Activated T-cell treated with anti-CD3 and anti-CD28 coated beads for 1 hour (primary cell): ENCODE data around the gene ADAMTS8.
"Not testable (repeated sequence)": the region's sequence is repeated elsewhere in the genome, so short reads cannot be mapped to it uniquely, and the experiment has no call there.

Experiments used
- DNase-seq: peaks from one replicate; pipeline ENCODE4 v3.0.0-alpha.2; 2020; ENCODE audit warnings: low read depth

The ADAMTS8 gene

DNA sequence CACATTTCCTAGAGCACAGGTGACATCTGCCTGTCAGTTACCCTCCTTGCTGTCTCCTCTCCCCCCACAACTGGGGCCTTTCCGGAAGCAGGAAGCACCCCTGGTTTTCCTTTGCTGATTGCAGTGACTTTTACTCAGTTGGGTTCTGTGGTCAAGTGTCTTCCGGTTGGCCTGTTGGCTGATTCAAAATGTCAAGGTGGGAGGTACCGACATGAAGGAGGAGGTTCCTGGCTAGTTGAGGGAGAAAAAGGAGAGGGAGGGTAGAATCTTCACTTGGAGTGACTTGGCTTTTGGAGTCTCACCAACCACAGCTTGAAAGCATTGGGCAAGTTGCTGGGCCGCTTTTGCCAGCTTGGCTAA, 10.7 kb upstream of the ADAMTS8 start:
- DNase-seq, result no peak

DNA sequence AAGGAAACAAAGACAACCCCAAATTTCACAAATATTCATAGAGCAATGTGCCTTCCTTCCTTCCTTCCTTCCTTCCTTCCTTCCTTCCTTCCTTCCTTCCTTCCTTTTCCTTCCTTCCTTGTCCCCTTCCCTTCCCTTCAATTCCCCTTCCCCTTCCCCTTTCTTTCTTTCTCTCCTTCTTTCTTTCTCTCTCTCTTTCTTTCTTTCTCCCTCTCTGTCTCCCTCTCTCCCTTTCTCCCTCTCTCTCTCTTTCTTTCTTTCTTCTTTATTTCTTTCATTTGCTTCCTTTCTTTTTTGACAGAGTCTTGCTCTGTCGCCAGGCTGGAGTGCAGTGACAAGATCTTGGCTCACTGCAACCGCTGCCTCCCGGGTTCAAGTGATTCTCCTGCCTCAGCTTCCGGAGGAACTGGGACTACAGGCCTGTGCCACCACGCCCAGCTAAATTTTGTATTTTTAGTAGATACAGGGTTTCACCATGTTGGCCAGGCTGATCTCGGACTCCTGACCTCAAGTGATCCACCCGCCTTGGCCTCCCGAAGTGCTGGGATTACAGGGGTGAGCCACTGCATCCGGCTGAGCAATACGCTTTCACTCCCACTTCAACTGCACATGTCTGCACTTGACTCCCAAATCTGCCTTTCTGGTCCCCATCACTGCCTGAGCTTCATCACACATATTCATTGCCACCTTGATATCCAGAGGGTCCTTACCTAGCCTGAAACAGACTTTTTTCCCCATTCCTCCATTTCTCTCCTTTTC, 10.2 kb upstream of the ADAMTS8 start:
- not testable (repeated sequence) for DNase-seq

DNA sequence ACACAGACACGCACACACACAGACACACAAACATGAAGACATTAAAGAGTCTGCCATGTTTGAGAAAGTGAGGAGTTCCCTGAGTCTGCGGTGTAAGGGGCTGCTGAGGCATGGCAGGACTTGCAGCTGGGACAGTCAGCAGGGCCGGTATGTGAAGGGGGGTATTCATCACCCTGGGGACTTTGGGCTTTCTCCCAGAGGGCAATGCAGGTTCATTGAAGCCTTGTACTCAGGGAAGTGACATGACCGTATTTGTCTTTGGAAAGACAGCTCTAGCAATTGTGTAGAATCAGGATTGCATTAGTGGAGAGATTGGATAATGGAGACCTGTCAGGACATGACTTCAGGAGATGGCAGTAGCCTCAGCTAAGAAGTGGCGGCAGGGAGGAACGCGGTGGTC, 9.4 kb upstream of the ADAMTS8 start:
- no peak for DNase-seq

DNA sequence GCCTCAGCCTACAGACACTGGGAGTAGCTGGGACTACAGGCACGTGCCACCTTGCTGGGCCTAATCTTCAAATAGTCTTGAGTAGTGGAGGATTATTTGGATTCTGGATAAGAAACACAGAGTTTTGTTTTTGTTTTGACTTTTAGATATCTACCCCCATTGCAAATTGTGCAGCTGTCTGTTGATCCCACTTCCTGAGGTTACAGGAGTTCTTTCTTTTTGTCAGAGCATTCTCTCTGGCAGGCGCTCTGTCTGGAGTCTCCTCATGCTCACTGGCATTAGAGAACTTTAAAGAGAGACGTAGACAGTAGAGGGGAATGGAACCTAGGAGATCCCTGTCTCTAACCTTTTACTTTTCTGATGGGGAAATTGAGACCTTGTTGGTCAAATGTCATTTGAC, 7.8 kb upstream of the ADAMTS8 start:
- DNase-seq, result no peak

- no peak for DNase-seq
Observed at GRCh38 chr11:130435671-130436070, 7.3 kb upstream of the ADAMTS8 start.

GRCh38 chr11:130434521-130435223, 6.3 kb upstream of the ADAMTS8 start:
- DNase-seq, result peak; percentile 32

- DNase-seq, result no peak
Observed at GRCh38 chr11:130433357-130433756, 4.9 kb upstream of the ADAMTS8 start.

DNA sequence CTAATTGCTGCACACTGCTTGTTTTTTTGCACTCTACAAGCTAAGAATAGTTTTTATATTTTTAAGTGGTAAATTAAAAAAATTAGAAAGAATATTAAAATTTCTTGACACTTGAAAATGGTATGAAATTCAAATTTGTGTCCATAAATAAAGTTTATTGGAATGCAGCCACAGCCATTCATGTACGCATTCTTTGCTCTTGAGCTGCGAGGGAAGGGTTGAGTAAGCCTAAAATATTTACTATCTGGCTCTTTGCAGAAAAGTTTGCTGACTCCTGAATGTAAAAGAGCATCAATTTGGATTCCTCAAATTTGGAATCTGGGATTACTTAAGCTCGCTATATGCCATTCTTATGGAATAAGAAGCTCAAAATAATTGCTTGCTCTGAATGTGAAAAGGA, 3.4 kb upstream of the ADAMTS8 start:
- no peak for DNase-seq

DNA sequence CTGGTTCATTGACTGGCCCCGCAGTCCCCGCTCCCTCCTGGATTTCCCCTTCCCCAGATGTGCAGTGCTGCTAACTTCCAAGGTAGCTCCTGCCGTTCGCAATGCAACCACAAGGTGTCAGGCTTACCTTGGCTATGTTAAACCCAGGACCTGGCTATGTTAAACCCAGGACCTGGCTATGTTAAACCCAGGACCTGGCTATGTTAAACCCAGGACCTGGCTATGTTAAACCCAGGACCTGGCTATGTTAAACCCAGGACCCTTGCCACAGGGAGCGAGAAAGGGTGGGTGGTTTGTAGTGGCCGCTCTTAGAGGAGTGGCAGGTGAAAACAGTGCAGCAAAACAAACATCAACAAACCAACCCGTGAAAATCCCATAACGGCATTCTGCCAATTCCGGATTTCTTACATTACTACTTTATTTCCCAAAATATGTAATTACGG, 2.9 kb upstream of the ADAMTS8 start:
- DNase-seq, result peak; percentile 44

DNA sequence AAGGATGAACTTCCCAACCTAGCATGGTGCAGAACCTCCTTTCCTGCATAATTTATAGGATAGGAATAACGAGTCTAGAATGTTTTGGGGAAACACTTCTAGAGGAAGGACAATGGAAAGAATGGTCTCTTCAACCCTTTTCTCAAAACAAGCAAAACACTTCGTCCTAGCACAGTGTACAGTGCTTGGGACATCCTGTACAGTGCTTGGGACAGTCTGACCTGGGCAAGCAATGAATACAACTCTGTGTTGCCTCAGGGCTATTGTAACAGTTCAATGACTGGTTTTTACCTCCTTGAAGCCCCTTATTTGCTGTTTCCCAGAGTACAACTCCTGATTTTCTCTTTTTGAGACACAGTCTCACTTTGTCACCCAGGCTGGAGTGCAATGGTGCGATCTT, 1.6 kb upstream of the ADAMTS8 start:
- no peak for DNase-seq

GRCh38 chr11:130429120-130429681, 792 bp upstream of the ADAMTS8 start:
- no peak for DNase-seq

DNA sequence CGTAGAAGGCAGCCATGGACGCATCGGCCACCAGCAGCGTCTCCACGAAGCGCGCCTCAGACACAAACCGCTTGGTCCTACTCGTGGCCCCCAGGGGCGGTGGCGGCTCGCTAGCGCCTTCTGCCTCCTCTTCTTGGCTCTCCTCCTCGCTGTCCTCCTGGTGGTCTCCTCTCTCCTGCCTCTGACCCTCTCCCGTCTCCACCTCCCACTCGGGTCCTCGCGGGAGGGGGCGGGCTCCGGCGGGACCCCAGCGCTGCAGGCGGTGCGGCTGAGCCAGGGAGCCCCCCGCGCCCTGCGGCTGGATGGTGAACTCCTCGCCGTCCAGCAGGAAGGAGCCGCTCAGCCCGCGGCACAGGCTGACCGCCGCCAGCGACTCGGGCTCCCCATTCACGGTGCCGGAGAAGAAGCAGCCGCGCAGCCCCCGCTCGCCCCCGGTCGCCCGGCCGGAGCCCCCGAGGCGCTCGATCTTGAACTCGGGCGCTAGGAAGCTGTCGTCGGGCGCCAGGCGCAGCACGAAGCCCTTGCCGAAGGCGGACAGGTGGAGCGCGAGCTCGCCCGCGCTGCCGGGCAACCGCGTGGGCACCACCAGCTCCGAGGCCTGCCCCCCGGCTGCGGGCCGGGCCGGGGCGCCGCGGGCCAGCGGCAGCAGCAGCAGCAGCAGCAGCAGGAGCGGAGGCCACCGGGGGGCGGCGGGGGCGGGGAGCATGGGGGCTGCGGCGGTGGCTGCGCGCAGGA, 661 bp downstream of the ADAMTS8 start:
- no peak for DNase-seq

- no peak for DNase-seq
Observed at GRCh38 chr11:130426837-130427341, 1.5 kb downstream of the ADAMTS8 start.

DNA sequence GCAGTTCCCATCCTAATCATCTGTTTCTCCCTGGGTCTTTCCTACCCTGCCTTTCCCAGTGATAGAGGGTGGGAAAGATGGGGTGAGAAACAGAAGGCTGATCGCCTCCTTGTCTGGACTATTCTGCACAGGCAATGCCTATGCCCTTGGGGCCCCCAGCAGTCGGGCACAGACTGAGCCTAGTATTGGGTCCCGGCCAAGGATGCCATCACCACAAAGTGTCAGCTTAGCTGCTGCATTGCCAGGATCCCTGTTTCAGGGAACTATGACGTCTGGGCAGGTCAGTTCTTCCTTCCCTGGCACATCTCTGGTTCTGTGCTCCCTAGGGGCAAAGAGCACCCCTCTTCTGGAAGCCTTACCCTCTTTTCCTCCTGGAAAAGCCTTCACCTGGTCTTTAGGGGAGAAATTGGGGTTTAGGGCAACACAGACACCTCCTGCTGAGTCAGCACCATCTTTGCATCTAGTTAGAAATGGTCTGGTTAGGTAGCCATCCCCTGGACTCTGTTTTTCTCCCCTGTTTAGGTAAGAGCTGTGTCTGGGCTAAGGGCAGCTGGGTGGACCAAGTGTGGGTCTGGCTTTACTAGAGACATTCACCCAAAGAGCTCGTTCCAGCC, 2.1 kb downstream of the ADAMTS8 start:
- no peak for DNase-seq

DNA sequence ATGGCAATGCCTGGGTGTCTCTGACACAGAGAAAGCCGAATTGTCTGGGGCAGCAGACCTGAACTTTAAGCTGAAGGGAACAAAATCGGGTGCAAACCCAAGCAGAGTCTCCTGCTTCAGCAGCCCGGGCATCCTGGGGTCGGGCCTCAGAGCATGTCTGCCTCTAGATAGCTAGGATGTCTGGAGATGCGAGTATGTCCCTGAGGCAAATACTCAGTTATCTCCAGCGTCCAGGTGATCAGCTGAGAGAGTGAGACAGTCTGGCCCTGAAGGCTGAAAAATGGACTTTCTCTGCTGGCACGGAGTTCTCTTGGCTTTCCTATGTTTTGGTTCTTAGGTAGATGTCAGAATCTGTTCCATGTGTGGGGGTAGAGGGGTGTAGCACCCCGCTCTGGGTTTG, 3.3 kb downstream of the ADAMTS8 start:
- no peak for DNase-seq

- no peak for DNase-seq
Observed at GRCh38 chr11:130424613-130425140, 3.7 kb downstream of the ADAMTS8 start.

DNA sequence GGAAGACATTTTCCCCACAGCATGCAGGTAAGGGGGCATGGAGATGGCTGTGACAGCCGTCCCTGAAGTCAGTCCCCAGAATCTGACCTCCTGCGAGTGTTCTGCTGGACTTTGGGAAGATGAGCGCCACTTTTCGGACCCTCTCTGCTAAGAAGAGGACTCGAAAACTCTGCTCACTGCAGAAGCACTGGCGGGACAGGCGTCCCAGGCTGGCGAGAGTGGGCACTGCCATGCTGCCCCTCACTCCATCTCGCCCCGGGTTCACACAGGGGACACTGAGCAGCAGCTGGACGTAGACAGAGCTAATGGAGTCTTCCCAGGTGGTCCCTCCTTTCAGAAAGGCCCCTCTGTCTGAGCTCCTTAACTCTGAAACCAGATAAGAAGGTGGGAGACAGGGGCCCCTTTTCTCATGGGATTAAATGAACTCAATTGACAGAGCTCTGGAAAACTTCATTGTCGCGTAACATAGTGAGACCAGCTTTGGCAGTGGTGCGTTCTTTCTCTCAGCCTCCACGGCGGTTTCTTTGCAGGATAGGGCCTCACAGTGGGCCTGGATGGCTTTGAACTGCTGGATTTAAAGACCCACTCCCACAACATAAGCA, 4.8 kb downstream of the ADAMTS8 start:
- no peak for DNase-seq

DNA sequence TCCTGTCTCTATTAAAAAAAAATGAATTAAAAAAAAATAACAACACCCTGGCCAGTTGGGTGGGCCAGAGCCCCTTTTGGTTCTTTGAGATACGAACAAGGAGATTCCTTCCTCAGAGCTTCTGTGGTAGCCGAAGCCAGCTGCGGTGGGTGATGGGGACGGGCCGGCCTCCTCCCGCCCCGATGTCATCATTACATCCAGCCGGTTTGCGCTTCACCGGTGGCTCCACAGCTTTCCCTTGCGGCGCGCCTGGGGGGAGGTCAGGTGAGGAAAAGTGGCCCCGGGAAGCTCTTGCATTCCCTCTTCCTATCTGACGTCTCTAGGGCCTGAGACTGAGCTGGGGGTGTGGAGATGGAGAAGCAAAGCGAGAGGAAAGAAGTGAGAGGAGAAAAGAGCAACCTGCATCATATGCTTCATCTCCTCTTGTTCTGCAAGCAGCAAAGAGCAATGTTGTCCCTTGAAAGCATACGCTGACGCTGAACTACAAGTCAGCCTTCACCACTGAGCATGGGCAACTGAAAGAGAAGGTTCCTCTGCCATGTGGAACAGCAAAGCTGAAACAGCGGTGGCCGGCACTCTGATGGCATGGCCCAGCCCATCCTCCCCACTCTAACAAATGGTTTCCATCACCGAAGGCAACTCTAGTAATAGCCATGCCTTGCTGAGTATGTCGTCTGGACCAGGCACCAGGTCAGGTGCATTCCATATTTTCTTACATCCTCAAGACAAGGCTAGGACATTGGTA, 6.0 kb downstream of the ADAMTS8 start:
- no peak for DNase-seq

DNA sequence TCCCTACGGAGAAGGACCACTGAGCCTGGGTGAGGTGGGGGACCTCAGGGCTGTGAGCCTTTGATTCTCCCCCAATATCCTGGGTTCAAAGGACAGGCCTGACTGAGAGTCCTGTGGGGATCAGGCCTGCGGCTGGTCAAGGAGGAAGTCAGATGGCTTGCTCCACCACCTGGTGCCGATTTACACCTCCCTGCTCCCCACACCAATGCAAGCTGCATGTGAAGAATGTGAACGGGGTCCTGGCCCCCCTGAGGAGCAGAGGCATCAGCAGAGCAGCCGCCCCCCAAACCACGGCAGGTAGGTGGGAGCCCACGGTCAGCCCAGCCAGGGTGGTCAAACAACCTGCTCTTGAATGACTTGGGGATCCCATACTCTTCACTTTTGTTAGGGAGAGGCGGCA, 6.7 kb downstream of the ADAMTS8 start:
- DNase-seq, result no peak

GRCh38 chr11:130421199-130421585, 7.2 kb downstream of the ADAMTS8 start:
- DNase-seq, result no peak
